Naive thymus-derived CD8-positive, alpha-beta T cell (primary cell): ENCODE results near the gene ANKRD6. TPM values are rescaled to one million over a fixed set of nuclear protein-coding genes. Genes with fewer than 3 reads are reported as not detected.
"Not testable (repeated sequence)": the region's sequence is repeated elsewhere in the genome, so short reads cannot be mapped to it uniquely, and the experiment has no call there.

Source experiments
- ATAC-seq, 2 donors: fragments of 150-1000 bp; cut with Tn5 transposase in 1 of 2; sonication (Bioruptor Pico), chemical (Tn5 transposase) in 1 of 2; 1 replicate in 1 of 2; 2 replicates in 1 of 2; pipeline ENCODE4 v1.10.0; 2021; ENCODE audit warnings: mild to moderate bottlenecking in 2 of 2, moderate library complexity in 2 of 2
- POLR2A ChIA-PET: fragments of 350-600 bp; sonication (Branson Sonifier 250); formaldehyde crosslinking; loops from one replicate; lab custom pipeline; 2021; ENCODE audit warnings: antibody characterized with exemption; lab: Charles Lee
- DNase-seq, 10 donors: peaks; one replicate each; pipeline versions ENCODE4 v3.0.0 to v3.0.0-alpha.2; 2020 to 2022
- H3K27ac Mint-ChIP-seq, 10 donors: one replicate each; pipeline ENCODE4 v1.8.0; 2020 to 2022; ENCODE audit warnings: mild to moderate bottlenecking in 10 of 10, mixed read lengths in 10 of 10, moderate library complexity in 4 of 10, inconsistent platforms in 1 of 10
- H3K27me3 Mint-ChIP-seq, 5 donors: one replicate each; pipeline ENCODE4 v1.8.0; 2021 to 2022; ENCODE audit warnings: mixed read lengths in 5 of 5
- H3K36me3 Mint-ChIP-seq, 3 donors: one replicate each; pipeline ENCODE4 v1.8.0; 2020 to 2022; ENCODE audit warnings: mixed read lengths in 3 of 3, mild to moderate bottlenecking in 2 of 3, inconsistent platforms in 1 of 3
- H3K4me1 Mint-ChIP-seq, 4 donors: one replicate each; pipeline ENCODE4 v1.8.0; 2021 to 2022; ENCODE audit warnings: mixed read lengths in 4 of 4
- H3K4me3 Mint-ChIP-seq, 10 donors: one replicate each; pipeline ENCODE4 v1.8.0; 2020 to 2022; ENCODE audit warnings: mild to moderate bottlenecking in 10 of 10, mixed read lengths in 10 of 10, moderate library complexity in 6 of 10, inconsistent platforms in 1 of 10
- H3K9me3 Mint-ChIP-seq, 9 donors: one replicate each; pipeline ENCODE4 v1.8.0; 2020 to 2022; ENCODE audit warnings: mixed read lengths in 9 of 9, mild to moderate bottlenecking in 3 of 9, inconsistent platforms in 1 of 9, moderate library complexity in 1 of 9
- polyA plus RNA-seq, 3 donors: library from polyadenylated mRNA; unstranded; fragments of 300-500 nt; fragmentation: Illumina TruSeq; gene quantifications; one replicate each; pipeline ENCODE4 v1.2.3, GENCODE V29; 2021
- total RNA-seq, 8 experiments: library from RNA in 2 of 8; stranded (reverse) in 2 of 8; gene quantifications; one replicate each; pipeline ENCODE4 v1.2.3 and lab custom pipeline; 2021 to 2026

ANKRD6 gene
- total and polyA plus RNA-seq, 5 experiments from 2014 or later = 2.1 to 5.8 (median 3.1) TPM

DNA sequence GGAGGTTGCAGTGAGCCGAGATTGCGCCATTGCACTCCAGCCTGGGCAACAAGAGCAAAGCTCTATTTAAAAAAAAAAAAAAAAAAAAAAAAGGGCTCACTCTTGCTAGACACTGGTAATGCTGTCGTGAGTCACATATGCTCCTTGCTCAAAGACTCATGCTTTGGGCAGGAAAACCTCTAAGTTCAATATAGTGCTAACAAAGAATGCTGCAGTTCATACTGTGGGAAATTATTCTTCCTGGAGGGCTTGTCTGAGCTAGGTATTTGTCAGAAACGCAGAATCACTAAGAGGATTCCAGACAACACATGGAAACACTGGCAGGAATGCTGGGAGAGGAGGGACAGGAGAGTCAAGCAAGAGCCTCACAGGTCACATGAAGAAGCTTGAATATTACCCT lies 207.9 kb downstream of the ANKRD6 start:
- POLR2A ChIA-PET = interaction anchor here (0.9 kb wide), 1 partner anchor 95 kb away, joined by 8 read pairs; no protein-coding TSS in a partner anchor
- Mint-ChIP-seq H3K4me1 (peaks cover 12 to 31% (median 24%) of the 10 kb centered on the region in 4 donors), H3K36me3 (peaks cover 2 to 43% (median 18%) of the 10 kb centered on the region in 3 donors), H3K27ac (peak overlapping the region in 5 of 10 donors; percentile 15 to 83 (median 54)), H3K4me3 (no peak overlapping the region), H3K9me3 (peaks cover 0 to 3% (median 0%) of the 10 kb centered on the region in 9 donors), H3K27me3 (no peaks in the 10 kb centered on the region)
- no peak for DNase-seq
- no peak for ATAC-seq

DNA sequence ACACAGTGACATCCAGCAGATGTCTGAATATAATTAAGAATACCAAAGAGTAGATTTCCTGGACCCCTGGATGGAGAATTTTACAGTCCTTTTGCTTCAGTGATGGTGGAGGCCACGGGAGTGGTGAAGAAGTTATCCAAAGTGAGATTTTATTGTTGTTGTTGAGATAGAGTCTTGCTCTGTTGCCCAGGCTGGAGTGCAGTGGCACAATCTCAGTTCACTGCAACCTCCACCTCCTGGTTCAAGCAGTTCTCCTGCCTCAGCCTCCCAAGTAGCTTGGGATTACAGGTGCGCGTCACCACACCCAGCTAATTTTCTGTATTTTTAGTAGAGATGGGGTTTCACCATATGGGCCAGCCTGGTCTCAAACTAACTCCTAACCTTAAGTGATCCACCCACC lies 208.6 kb downstream of the ANKRD6 start:
- POLR2A ChIA-PET, H3K9me3 Mint-ChIP-seq, ATAC-seq, DNase-seq, H3K4me3 Mint-ChIP-seq, H3K27me3 Mint-ChIP-seq: not testable (repeated sequence)
- Mint-ChIP-seq H3K36me3 (peaks cover 0 to 43% (median 10%) of the 10 kb centered on the region in 3 donors), H3K27ac (peak overlapping the region in 3 of 10 donors; percentile 15 to 43 (median 27)), H3K4me1 (peaks cover 10 to 27% (median 21%) of the 10 kb centered on the region in 4 donors)

DNA sequence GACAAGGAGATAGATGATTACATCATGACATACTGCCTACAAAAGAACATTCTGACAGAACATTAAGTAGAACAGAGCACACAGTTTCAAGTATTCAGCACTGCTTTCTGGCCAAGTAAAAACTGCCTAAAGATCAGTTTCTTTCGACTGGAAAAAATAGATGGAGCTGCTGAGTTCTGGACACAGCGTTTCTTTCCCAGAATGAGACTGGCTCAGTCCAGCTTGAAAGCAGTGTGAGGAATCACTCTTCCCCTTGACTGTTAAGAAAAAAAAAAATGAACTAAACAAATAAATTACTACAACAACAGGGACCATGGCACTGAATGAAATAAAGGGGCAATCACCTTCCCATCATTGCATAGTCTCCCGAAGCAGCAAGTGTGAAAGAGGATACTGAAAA lies 210.0 kb downstream of the ANKRD6 start:
- POLR2A ChIA-PET = no interaction called here
- Mint-ChIP-seq H3K27ac (peak overlapping the region in 2 of 10 donors; percentile 29 to 79), H3K36me3 (peaks cover 0 to 51% (median 14%) of the 10 kb centered on the region in 3 donors), H3K9me3 (no peaks in the 10 kb centered on the region), H3K4me1 (peaks cover 10 to 17% (median 16%) of the 10 kb centered on the region in 4 donors), H3K27me3 (no peaks in the 10 kb centered on the region), H3K4me3 (no peak overlapping the region)
- ATAC-seq (no peak), DNase-seq (no peak)

DNA sequence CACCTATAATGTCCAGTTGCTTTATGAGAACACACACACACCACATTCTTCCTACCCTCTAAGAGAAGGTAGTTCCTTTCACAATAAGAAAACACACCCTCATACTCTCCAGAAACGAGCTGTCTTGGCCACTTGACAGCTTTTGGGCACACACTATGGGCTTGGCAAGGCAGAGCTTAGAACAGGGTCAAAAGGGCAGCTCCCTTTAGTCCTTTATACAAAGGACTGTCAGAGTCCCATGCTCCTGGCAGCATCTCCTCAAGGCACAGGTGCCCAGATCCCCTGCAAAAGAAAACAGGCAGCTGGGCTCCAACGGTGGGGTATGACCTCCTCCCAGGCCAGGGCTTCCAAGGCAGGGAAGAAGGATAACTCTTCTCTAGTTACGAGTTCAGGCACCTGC lies 210.5 kb downstream of the ANKRD6 start:
- POLR2A ChIA-PET = no interaction called here
- Mint-ChIP-seq H3K27ac (peak overlapping the region in 5 of 10 donors; percentile 20 to 79 (median 29)), H3K27me3 (no peaks in the 10 kb centered on the region), H3K9me3 (no peaks in the 10 kb centered on the region), H3K4me1 (peaks cover 7 to 13% (median 12%) of the 10 kb centered on the region in 4 donors), H3K36me3 (peaks cover 0 to 56% (median 16%) of the 10 kb centered on the region in 3 donors), H3K4me3 (no peak overlapping the region)
- ATAC-seq = no peak
- no peak for DNase-seq

DNA sequence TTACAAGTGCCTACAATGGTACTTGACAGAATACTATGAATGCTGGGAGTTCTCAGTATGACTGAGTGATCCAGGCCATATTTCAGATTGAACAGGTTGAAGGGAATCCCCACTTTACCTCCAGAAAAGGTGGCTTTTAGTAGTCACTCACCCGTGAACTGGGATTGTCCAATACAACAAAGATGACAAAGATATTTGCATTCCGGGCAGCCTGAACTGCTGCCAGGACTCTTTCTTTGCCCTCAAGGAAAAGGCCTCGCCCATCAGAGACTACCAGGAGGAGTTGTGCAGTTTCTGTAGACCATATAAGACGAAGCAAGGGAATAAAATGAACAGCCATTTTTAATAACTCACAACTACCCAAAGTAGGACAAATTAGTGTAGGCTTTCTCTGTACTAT lies 211.9 kb downstream of the ANKRD6 start:
- POLR2A ChIA-PET = no interaction called here
- H3K36me3 Mint-ChIP-seq = peaks cover 0 to 64% (median 19%) of the 10 kb centered on the region in 3 donors
- H3K4me1 Mint-ChIP-seq = peaks cover 0 to 2% (median under 1%) of the 10 kb centered on the region in 4 donors
- no peaks in the 10 kb centered on the region for H3K9me3 Mint-ChIP-seq
- ATAC-seq (no peak), DNase-seq (no peak)
- no peak overlapping the region for H3K4me3 Mint-ChIP-seq
- no peaks in the 10 kb centered on the region for H3K27me3 Mint-ChIP-seq
- peak overlapping the region in 3 of 10 donors; percentile 8 to 83 (median 31) for H3K27ac Mint-ChIP-seq

DNA sequence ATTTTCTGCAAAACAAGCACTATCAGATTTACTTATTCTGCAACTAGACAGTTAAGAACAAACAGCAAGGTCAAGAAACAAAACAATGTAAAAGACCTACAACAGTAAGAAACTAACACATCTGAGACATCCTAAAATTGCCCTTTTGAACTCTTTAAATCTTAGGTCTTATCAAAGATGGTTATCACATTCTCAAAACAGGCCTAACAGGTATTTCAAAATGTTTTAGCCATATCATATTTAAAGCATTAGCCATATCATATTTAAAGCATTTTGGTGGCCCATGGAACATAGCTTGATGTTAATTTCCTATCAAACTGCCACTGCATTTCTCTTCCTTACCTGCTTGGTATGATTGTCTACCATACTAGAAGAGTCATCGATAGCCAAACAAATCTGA lies 216.7 kb downstream of the ANKRD6 start:
- Mint-ChIP-seq H3K4me3 (no peak overlapping the region), H3K27me3 (no peaks in the 10 kb centered on the region), H3K36me3 (peaks cover 0 to 86% (median 28%) of the 10 kb centered on the region in 3 donors), H3K4me1 (no peaks in the 10 kb centered on the region), H3K9me3 (no peaks in the 10 kb centered on the region), H3K27ac (no peak overlapping the region)
- no peak for ATAC-seq
- POLR2A ChIA-PET = no interaction called here
- no peak for DNase-seq

DNA sequence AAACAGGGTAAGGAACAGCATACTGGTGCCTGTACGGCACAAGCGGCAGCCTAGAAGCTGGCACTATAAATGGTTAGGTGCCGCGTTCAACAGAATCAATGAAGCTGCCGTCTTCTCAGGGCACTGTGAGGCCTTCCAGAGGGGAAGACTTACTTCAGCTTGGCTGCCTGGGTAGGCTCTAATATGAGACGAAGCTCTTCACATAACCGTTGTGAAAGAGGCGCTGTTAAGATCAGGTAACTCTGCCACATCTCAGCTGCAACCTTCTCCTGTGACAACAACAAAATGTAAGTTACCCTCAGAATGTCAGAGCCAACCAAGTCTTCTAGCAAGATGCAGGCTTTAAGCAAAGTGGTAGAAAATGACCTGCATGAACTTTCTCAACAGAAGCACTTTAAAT lies 217.6 kb downstream of the ANKRD6 start:
- Mint-ChIP-seq H3K4me1 (no peaks in the 10 kb centered on the region), H3K9me3 (no peaks in the 10 kb centered on the region), H3K27me3 (no peaks in the 10 kb centered on the region), H3K36me3 (peaks cover 2 to 88% (median 28%) of the 10 kb centered on the region in 3 donors), H3K4me3 (no peak overlapping the region), H3K27ac (peak overlapping the region in 2 of 10 donors; percentile 3 to 65)
- ATAC-seq (no peak), DNase-seq (no peak)
- POLR2A ChIA-PET = no interaction called here

DNA sequence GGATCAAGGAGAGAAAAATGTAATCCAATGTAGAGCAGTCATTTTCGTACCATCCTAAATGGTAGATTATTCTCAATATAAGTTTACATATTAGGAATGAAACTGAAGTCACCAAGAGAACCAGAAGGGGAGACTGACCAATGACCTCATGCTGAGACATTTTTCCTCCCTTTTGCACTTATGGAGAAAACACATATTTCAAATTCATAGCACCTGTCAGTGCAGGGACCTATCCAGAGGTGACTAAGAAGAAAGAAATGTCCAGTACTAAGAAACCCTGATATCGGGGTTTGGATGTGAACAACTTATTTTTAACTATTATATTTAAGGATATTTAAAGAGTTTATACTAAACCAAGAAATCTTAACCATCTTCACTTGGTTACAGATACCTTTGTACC lies 222.2 kb downstream of the ANKRD6 start:
- H3K27ac Mint-ChIP-seq = no peak overlapping the region
- H3K4me1 Mint-ChIP-seq = peaks cover 0 to 2% (median 0%) of the 10 kb centered on the region in 4 donors

DNA sequence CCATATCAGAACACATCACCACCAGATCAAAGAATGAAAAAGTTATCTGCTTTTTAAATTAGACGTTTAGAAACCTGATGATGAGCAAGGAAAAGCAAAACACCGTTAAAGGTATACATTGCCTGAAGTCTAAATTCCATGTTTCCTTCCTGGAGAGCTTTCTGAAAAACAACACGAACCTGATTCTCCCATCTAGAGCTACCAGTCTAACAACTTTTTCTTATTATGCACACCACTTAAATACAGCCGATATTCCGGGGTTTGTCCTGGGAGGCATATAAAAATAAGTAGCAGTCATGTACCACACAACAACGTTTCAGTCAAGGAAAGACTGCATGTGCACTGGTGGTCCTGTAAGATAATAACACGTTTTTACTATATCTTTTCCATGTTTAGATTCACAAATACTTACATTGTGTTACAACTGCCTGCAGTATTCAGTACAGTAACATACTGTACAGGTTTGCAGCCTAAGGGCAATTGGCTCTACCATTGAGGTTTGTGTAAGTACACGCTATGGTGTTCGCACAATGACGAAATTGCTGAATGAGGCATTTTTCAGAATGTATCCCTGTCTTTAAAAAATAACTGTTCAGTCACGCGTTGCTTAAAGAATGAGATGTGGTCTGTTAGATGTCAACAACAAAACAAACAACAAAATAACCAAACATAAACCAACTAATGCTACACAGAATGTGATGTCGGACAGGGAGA lies 224.7 kb downstream of the ANKRD6 start:
- ATAC-seq = no peak
- no peak overlapping the region for H3K4me3 Mint-ChIP-seq
- peaks cover 15 to 84% (median 16%) of the 10 kb centered on the region in 3 donors for H3K36me3 Mint-ChIP-seq
- peak overlapping the region in 1 of 10 donors; percentile 35 for H3K27ac Mint-ChIP-seq
- POLR2A ChIA-PET = no interaction called here
- no peaks in the 10 kb centered on the region for H3K9me3 Mint-ChIP-seq
- peaks cover 0 to 2% (median 0%) of the 10 kb centered on the region in 4 donors for H3K4me1 Mint-ChIP-seq
- no peaks in the 10 kb centered on the region for H3K27me3 Mint-ChIP-seq
- DNase-seq = no peak

More for the DNA sequence above, 222.2 kb downstream of the ANKRD6 start:
- Mint-ChIP-seq H3K9me3 (no peaks in the 10 kb centered on the region), H3K36me3 (peaks cover 5 to 89% (median 17%) of the 10 kb centered on the region in 3 donors), H3K27me3 (no peaks in the 10 kb centered on the region), H3K4me3 (no peak overlapping the region)
- no peak for ATAC-seq
- POLR2A ChIA-PET = no interaction called here
- DNase-seq = no peak

DNA sequence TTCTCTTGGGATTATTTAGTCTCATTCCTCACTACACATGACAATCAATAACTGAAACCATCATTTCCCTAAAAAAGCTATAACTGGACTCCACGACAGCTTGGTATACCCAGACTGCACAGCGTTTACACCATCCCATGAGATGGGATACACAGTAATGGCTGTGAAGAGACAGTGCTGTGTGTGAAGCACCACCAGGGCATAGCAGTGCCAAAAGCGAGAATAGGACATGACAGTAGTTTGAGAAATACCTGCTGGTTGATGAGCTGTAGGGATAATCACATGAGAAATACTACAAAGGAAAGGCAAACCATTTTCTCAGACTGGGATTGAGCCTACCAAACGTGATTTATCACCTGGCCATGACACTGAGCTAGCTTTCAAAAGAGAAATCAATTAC lies 228.0 kb downstream of the ANKRD6 start:
- POLR2A ChIA-PET = no interaction called here
- H3K36me3 Mint-ChIP-seq = peaks cover 10 to 88% (median 22%) of the 10 kb centered on the region in 3 donors
- no peaks in the 10 kb centered on the region for H3K9me3 Mint-ChIP-seq
- no peaks in the 10 kb centered on the region for H3K27me3 Mint-ChIP-seq
- DNase-seq (no peak), ATAC-seq (no peak)
- H3K4me1 Mint-ChIP-seq = peaks cover 0 to 2% (median 0%) of the 10 kb centered on the region in 4 donors
- H3K4me3 Mint-ChIP-seq = no peak overlapping the region
- H3K27ac Mint-ChIP-seq = peak overlapping the region in 1 of 10 donors; percentile 65

DNA sequence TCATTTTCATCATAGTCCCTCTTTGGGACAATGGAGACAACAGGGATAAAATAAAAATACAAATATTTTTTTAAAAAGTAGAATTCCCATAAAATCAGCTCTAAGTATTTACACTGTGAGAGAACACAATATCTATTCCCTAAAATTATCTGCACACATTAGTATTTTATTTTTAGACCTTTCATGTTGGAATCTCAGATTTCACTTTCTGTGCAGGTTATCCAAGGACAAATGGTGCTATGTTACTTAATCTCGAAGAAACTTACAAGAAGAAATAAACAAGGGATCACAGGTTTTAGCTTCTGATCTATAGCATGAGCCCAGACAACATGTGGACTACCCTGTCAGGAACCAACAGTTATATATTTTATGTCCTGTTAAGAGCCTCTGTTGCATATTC lies 228.6 kb downstream of the ANKRD6 start:
- Mint-ChIP-seq H3K27ac (no peak overlapping the region), H3K4me3 (no peak overlapping the region), H3K9me3 (no peaks in the 10 kb centered on the region), H3K4me1 (peaks cover 0 to 2% (median 0%) of the 10 kb centered on the region in 4 donors), H3K27me3 (no peaks in the 10 kb centered on the region), H3K36me3 (peaks cover 10 to 90% (median 27%) of the 10 kb centered on the region in 3 donors)
- DNase-seq (no peak), ATAC-seq (no peak)
- POLR2A ChIA-PET = no interaction called here

DNA sequence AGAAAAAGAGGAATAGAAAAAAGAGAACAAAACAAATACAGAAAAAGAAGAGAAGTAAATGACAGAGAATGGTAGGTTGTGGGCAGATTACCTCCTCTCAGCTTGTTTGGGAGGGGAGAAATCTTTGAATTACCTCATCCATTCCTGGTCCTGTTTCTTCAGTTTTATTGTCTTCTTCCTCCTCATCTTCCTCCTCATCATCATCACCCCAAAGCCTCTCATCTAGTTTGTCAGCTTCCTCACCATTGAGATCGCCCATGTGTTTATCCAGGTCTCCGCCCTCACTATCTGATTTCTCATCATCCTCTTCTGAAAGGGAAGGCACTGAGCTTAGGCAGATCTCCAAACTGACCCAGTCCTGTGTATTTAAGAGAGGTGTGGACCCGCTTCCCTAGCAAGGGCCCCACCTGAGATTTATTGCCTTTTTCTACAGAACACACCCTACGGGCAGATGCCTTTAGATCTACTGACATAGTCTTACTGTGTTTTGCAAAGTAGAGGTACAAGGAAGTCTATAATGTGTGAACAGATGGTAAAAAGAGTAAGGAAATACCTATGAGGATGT lies 229.8 kb downstream of the ANKRD6 start:
- ATAC-seq (no peak), DNase-seq (no peak)
- no peaks in the 10 kb centered on the region for H3K9me3 Mint-ChIP-seq
- H3K27ac Mint-ChIP-seq = peak overlapping the region in 4 of 10 donors; percentile 6 to 63 (median 14)
- no peak overlapping the region for H3K4me3 Mint-ChIP-seq
- POLR2A ChIA-PET = no interaction called here
- peaks cover 0 to 2% (median 0%) of the 10 kb centered on the region in 4 donors for H3K4me1 Mint-ChIP-seq
- peaks cover 11 to 89% (median 27%) of the 10 kb centered on the region in 3 donors for H3K36me3 Mint-ChIP-seq
- no peaks in the 10 kb centered on the region for H3K27me3 Mint-ChIP-seq
